Neural cell (in vitro differentiated cells): ENCODE data around the gene FUT8.

ENCODE experiments used
- CTCF ChIP-seq: fragments of 450-650 bp; IDR thresholded peaks from 2 replicates; pipeline ENCODE4 v1.5.1; 2014; ENCODE audit warnings: antibody characterized with exemption, mild to moderate bottlenecking, moderate library complexity; ENCODE audit not compliant: poor library complexity, severe bottlenecking
- EZH2 ChIP-seq: fragments of 200-600, 300-800 bp; shearing (Covaris generic), sonication (generic); IDR thresholded peaks from 2 replicates; pipeline ENCODE4 v1.6.1; 2014; ENCODE audit warnings: antibody characterized with exemption, low read length, borderline replicate concordance, mild to moderate bottlenecking; ENCODE audit not compliant: insufficient read depth, poor library complexity, severe bottlenecking
- SMC3 ChIP-seq: fragments of 450-650 bp; conservative IDR thresholded peaks from 2 replicates; pipeline ENCODE4 v1.6.1; 2014; ENCODE audit warnings: antibody characterized with exemption, mild to moderate bottlenecking, moderate library complexity; ENCODE audit not compliant: poor library complexity

- TF ChIP-seq CTCF (no peak), SMC3 (no peak), EZH2 (no peak)
These were observed 245.7 kb downstream of the FUT8 start for GRCh38 chr14:65658202-65658601.
